ENCODE results near the gene RTTN.

RTTN gene

DNA sequence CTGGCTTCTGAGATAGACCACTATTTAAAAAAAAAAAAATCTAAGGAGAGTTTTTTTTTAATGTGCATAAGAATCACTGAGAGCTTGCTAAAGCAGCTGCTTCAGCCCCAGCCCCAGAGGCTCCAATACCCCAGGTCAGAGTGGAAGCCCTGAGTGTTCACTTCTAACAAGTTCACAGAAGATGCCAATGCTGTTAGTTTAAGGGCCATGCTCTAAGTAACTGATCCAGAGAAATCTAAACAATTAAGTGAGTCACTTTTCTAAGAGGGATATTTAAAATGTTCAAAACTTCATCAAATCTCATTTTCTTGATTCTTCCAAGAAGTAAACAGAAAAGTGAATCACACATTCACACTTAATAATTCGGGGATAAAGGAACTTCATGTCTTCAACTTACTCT, 131.4 kb downstream of the RTTN start:
- DNase-seq: no peak

DNA sequence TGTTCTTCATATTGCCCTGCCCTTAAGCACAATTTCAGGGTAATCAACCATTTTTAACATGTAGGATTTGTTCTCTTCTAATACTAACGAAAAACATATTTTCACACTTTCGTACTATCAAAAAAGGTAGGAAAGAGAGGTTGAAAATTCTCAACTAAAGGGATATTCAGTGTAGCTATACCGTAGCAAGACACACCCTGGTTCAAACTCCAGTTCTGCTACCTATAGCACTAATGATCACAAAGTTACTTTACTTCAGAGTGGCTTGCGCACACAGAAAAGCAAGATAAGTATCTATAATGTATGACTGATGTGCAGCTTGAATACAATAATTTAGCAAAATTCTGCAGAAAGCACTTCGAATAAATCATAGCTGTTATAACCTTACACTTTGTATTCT, 132.1 kb downstream of the RTTN start:
- no peak for DNase-seq

DNA sequence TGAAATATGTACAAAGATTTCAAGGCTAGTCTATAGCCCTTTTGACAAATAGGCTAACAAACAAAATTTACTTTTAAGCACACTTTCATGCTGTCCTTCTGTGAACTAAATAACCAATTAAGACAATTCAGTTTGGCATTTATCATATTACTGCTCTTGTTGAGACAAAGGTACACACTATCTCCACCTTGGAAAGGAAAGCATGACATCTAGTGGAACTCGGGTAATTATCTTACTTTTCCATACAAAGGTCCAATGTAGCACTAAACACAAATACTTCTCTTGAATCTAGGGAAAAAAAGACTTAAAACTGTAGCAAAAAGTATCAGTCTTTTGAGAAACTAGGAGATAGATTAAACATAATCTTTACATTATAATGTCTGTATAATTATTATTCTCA, 132.8 kb downstream of the RTTN start:
- DNase-seq: no peak

DNA sequence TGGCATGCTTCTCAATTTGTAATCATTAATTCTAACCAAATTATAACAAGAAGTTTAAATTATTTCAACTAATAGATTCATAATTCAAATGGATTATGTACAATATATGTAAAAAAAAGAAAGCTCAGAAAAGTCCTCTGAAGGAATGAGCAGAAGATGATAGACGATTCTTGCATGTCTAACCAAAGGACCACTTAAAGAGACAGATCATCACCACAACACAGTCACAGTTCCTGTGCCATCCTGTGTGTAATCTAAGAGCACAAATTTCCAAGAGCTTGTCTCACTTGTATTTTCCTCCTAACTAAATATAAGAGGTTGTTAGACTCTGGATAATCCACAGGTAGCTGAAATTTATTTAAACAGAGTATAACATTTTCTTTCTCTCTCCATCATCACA, 135.5 kb downstream of the RTTN start:
- DNase-seq: no peak

DNA sequence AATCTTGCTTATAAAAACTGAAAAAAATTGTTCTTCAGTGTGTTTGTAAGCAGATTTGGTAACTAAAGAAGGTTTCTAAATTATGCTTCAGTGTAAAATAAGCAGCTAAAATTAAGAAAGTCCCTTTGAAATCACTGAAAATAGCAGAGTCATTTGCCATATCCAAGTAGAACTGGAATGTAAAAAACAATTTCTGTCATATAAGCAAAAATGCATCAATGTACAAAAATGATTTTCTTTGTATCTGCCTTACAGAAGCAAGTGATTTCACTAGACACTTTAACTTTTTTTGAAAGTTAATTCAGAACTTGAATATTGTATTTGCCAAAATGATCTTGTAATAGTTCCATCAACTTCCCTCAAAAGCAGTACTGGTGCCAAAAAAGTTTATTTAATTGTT, 136.1 kb downstream of the RTTN start:
- DNase-seq: no peak

DNA sequence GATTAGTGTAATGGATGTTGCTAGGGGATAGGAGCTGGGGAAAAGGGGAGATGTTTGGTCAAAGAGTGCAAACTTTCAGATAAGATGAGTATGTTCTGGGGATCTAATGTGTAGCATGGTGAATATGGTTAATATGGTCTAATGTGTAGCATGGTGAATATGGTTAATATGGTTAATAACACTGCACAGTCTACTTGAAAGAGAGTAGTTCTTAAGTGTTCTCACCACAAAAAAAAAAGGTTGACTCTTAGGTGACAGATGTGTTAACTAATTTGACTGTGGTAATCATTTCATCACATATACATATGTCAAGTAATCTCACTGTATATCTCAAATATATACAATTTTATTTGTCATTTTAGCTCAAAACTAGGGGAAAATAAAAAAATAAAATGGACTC, 136.5 kb downstream of the RTTN start:
- no peak for DNase-seq

DNA sequence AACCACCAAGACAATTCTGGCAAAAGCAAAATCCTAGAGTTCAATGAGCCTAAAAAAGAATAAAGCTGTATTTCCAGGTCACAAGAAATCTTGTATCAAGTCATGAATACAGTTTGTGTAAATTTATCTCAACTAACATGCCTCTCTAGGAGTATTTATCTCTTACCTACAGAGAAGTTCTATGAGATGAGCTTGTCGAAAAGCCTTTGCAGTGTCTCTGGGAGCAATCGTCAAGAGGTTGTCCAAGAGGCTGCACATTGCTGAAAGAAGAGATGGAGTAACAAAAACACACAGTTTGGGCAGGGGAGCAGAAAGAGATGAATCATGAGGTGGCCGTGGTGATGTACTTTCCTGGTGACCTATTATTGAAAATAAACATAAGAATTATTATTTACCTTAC, 145.8 kb downstream of the RTTN start:
- no peak for DNase-seq

DNA sequence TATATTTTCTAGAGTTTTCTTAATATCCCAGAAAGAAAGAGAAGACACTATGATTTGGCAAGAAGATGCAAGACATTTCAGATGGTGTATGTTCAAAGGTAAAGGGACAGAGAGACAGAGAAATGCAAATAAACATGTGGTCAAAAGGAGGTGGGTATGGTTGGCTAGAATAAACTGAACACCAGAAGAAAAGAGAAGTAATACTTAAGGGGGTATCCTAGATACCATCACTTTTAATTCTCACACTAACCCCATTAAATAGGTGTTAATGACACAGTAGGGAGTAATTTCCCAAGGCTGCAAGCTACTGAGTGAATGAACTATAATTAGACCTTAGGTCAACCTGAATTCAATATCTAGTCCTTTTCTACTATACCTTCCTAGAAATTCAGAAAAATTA, 146.6 kb downstream of the RTTN start:
- DNase-seq: no peak

DNA sequence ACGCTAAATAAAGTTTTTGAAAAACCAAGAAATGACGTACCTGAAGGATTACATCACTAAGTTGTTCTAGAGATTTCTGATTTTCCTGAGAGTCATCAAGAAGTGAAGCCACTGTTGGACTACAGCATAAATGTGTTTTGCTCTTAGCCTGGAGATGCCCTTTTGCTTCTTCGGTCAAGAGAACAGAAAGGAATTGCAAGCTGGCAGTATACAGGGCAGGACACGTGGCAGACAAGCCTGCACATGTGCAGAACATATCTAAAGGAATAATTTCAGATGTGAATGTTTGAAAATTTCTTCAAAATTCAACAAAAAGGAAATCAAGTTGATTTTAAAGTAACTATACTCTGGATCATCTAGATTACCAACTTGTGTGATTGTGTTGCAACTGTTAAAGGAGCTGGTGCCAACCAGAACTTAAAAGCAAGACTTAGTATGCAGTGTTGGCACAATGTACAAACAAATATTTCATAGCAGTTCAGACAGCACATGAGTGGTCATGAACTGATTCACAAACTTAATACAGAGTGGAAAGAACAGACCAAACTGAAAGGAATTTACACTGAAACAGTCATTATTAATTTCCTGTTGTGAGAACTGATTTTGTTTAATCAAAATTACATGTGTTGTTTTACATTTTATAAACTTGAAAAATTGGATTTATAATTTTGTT, 157.4 kb downstream of the RTTN start:
- DNase-seq: no peak

DNA sequence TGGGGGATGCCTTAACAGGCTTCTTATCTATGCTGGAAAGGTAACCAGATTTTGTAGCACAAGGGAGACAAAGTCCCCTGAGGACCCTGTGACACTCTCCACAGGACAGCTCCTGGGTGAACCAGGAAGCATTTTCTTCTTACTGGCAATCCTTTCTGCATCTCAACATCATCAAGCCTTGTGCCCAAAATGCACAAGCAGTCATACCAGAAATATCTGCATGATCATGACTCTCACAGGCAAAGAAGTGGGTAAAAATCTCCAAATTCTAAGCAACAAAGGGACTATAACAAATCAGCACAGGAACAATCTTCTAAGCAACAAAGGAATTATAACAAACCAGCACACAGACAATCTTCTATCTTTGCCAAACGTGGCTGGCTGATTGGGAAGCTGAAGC, 158.7 kb downstream of the RTTN start:
- no peak for DNase-seq

DNA sequence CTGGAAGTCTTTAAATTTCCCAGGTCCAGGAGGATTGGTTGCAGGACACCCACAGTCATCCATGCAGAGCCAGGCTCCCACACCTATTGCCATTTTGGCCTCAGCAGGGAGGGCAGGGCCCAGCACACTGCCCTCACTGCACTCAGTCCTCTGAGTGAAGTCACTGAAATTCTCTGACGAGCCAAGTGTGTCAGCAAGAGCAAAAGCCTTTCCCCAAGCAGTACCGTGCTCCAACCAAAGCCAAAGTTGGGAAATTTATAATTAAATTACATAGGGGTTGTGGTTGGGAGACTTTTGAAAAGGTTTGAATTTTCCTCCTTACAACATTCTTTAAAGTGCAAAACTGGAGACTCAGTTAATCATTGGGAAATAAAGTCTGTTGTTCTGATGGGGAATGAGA, 159.3 kb downstream of the RTTN start:
- no peak for DNase-seq

DNA sequence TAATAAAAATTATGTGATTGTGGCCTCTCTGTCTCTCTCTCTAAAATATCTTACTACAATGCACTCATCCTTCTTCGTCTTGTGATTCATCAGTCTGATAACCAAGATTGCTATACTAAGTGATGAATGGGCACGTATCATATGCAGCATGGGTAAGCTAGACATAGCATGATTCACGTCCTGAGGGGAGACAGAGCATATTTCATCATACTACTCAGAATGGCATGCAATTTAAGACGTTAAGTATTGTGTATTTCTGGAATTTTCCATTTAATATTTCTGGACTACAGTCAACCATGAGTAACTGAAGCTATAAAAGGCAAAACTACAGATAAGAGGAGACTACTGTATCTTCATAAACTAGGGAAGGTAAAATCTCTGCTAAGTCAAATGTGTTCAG, 160.9 kb downstream of the RTTN start:
- no peak for DNase-seq

DNA sequence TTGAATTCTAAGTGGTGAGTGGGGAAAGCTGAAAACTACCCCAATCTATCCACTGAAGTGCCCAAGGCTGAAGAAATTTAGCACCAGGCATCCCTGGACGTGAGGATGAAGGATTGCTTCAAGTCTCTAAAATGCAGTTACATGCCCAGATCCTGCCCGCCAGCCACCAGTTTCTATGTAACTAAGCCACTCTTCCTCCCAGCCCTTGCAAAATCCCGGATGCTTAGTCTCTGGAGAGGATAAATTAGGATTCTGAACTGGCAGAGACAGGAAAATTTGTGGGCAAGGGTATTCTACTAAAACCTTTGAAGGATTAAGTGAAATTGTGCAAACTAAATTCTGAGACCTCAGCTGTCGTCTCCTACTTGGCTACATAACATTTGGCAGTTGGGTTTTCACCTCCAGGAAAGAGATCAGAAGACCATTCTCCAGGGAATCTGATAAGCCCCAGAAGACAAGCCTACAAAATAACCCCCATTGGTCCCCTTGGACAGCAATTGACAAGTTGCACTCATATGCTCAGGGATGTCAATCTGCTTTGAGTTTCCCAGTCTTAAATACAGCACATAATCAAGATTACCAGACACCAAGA, 163.9 kb downstream of the RTTN start:
- DNase-seq: no peak

DNA sequence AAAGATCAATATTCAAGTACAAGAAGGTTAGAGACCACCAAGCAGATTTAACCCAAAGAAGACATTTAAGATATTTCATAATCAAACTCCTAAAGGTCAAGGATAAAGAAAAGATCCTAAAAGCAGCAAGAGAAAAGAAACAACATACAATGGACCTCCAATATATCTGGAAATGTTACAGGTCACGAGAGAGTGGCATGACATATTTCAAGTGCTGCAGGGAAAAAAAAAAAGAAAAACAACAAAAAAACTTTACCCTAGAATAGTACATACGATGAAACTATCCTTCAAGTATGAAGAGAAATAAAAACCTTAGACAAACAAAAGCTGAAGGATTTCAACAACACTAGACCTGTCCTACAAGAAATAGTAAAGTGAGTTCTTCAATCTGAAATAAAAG, 166.3 kb downstream of the RTTN start:
- DNase-seq: no peak

DNA sequence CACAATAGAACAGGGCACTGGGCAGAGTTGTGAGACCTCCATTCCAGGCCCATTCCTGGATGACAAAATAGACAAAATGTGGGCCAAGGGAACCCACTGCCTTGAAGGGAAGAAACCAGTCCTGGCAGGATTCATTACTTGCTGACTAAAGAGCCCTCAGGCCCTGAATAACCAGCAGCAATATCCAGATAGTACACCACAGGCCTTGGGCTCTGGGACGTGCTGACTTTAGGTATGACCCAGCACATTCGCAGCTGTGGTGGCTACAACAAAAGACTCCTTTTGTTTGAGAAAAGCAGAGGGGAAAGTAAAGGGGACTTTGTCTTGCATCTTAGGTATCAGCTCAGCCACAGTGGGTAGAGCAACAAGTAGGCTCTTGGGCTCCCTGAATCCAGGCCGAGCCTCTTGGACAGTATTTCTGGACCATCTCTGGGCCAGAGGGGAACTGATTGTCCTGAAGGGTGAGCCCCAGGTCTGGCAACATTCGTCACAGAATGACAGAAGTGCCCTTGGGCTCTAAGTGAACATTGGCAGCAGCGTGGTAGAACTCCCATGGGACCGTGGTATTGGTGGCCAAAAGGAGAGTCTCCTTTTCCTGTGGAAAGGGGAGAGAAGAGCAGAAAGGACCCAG, 167.9 kb downstream of the RTTN start:
- no peak for DNase-seq

DNA sequence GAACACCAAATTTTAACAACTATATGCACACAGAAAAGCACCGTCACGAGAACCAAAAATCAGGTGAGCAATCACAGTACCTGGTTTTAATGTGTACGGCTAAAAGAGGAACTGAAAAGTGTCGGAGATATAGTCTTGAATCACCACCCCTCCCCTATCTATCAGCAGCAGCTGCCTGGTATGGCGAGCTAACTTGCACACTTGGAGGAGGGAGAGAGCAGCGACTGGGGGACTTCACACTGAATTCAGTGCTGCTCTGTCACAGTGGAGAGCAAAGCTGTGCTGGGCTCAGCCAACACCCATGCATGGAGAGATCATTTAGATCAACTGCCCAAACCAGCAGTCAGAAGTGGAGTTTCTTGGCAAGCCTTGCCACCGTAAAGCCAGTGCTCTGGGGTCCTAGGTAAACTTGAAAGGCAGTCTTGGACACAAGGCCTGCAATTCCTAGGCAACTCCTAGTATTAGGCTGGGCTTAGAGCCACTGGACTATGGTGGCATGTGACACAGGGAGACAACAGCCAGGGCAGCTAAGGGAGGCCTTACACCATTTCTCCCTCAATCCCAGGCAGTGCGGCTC, 168.6 kb downstream of the RTTN start:
- no peak for DNase-seq

DNA sequence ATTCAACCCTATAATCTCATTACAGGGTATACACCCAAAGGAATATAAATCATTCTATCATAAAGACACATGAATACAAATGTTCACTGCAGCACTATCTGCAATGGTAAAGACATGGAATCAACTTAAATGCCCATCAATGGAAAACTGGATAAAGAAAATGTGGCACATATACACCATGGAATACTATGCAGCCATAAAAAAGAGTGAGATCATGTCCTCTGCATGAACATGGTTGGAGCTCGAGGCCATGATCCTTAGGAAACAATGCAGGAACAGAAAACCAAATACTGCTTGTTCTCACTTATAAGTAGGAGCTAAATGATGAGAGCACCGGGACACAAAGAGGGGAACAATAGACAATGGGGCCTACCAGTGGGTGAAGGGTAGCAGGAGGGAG, 169.3 kb downstream of the RTTN start:
- DNase-seq: no peak

DNA sequence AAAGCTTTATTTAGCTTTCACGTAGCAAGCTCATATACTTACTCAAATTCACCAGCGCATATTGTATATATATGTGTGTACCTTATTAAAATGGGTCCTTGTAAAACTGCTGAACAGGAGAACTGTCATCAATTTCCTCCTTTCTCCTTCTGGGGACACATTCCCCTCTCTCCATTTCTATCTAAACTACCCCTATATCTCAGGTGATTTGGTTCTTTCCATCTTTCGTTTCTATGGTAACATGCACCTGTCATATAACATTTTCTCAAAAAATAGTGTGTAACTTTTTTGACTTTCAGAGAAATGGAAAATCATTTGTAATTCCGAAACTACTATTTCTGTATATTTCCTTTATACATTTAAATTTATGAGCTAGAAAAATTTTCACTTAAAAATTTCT, 174.3 kb downstream of the RTTN start:
- DNase-seq: no peak

DNA sequence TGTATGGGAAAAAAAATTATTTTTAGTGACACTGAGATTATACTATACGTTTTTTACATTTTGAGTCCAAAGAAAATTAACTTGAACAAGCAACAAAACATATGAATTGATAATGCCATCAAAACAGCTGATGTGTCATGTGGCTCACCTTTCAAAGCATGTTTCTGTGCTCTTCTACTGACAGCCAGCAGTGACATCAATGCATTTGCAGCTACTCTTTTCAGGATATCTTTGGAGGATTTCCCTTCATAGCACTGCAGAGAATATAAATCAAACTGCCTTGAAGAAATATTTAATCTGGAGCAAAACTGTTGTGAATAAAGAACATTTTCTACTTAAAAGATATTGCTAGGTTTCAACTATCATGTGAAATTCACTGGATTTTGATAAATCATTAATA, 174.8 kb downstream of the RTTN start:
- DNase-seq: no peak

DNA sequence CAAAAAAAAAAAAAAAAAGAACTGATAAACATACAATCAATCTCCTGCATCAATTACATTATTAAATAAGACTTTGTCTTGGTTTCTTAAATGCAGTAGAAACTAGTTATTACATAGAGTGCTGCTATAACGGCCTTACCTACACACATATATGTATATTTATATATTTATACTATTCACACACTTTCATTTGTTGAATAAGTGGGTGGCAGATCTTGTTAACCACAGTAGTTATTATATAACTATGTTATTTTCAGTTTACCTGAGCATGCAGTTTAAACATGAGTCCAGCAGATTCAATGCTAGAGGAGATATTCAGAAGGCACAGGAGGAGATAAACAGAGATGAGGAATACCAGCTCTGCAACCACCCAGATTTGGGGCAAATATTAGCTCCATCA, 176.3 kb downstream of the RTTN start:
- no peak for DNase-seq

DNA sequence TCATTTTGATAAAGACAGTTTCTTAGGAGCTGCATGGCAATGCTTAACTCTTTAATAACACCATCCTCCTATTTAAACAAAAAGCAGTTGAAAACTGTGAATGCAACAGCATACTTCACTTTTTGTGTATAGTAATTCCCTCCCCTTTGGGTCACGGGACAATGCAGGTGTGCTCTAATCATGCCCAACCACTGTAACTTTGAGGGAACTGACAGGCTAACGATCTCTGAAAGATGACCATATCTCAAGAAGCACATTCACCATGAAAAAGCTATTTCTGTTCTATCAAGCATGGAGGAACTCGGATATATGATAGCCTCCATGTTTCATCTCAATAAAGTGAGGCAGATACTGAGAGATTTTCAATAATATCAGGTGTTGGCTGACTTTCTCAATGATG, 176.8 kb downstream of the RTTN start:
- DNase-seq: no peak

DNA sequence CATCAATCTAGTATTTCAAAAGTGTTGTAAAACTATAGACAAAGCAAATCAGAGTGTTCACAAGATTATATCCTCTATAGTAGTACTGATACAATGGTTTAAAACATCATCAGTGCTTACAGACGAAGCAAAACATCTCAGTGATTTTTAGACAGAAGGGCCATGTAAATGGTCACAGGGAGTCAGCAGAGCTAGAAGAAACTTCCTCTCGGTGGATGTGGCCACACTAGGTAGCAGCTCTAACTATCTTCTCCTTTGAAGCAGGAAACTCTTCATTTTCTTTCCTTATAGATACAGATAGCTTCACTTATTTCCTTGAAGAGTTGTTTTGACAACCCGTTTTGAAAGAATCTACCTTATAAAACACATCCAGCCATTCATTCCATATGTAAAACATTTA, 177.4 kb downstream of the RTTN start:
- DNase-seq: no peak

DNA sequence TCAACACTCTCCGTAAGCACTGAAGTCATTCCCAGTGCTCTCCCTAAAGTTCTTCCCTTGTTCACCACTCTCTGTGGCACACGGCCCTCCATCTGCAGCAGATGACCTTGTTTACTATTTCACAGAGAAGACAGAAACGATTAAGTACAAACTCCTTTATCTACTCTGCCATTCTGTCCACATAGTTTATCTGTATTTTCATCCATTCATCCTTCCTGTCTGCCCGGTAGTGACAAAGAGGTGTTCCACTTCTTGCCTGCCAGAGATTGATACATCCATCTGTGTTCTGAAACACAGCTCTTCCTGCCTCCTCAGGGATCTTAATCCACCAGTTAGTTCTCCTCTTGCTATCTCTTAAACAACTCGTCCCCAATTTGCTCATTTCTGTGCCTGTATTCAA, 179.9 kb downstream of the RTTN start:
- no peak for DNase-seq

DNA sequence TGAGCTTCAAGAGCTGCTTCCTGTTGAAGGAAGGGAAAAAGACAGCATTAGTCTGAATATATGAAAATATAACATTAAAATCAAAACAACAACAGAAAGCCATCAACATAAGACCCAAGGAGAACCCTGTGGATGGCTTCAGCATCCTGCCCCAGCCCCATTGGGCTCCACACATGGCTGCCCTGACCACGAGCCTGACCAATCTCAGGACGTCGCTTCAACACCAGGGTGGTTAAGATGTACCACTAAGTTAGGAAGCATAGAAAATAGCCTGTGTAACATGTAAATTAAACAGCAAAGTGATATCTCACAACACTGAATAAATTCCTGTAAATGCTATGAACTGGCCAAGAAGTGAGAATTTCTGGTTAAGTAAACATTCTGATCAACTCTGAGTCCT, 180.7 kb downstream of the RTTN start:
- DNase-seq: no peak

DNA sequence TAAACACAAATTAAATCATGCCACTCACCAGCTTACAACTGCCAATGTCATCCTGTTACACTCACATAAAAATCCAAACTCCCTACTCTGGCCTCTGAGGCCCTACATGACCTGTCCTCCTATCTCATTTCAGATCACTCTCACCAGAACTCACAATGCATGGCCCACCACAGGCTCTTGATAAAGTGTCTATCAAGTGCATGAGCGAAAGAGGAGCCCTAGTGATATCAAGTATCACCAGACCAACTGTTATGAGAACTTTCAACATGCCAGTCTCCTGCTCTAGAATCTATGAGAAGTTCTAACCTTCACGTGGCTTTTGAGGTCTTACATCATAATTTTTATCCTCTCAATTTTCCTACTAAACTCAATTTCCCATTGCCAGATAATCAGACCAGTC, 181.4 kb downstream of the RTTN start:
- DNase-seq: no peak
